NCI-H1436 treated with DMSO at 0.1 percent for 48 hours (cell line): ENCODE data around the gene TTC27.
"Not testable (repeated sequence)": the region's sequence is repeated elsewhere in the genome, so short reads cannot be mapped to it uniquely, and the experiment has no call there.

Source experiments
- DNase-seq: peaks from one replicate; lab custom pipeline; 2025; lab: John Stamatoyannopoulos, UW

Gene TTC27

DNA sequence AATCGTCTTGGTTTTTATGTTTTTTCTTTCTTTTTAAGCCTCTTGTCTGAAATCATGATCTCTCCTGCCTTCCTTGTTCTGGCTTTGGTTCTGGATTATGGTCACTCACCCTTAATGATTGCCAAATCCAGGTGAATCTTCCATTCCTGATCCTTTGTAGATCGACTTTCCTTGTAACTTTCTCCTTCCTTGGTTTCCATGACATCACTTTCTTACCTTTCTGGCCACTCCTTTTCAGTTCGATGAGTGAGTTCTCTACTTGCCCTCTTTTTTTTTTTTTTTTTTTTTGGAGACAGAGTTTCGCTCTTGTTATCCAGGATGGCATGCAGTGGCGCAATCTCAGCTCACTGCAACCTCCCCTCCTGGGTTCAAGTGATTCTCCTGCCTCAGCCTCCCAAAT, 179.8 kb downstream of the TTC27 start:
- DNase-seq, result no peak

DNA sequence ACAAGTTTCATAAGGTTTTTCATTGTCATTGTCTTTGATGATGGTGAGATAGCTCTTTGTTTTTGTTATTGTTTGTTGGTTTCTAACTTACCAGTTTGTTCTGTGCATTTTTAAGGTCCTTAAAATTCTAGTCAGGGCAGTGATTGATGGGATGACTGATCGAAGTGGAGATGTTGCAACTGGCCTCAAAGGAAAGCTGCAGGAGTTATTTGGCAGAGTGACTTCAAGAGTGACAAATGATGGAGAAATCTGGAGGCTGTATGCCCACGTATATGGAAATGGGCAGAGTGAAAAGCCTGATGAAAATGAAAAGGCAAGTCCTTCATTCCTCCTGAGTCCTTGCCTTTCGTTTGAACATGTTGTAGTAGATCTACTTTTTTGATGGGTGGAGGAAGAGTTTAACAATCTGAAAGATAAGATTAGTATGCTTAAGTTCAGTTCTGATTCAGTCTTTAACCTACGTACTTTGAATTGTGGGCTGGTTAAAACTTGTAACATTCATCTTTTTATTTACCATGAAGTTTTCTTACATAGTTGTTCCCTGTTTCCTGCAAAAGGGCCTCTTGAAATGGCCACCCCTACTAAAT, 183.2 kb downstream of the TTC27 start:
- DNase-seq, result no peak

DNA sequence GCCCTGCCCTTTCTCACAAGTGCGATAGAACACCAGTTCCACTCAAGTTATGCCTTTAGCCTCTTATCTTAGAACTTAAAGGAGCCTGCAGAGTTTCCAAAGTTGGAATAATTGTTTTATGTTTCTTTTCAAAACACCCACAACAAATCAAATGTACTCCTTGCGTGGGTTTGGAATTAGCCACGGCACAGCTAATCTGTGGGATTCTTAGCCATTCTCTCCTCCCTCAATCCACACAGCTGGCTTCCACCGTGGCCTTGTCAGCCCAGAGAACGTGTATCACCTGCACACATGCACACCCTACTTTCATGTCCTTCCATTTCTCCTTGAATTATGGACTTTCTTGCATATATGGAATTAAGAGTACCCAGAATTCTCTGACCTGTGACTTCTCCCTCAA, 183.8 kb downstream of the TTC27 start:
- DNase-seq, result no peak

DNA sequence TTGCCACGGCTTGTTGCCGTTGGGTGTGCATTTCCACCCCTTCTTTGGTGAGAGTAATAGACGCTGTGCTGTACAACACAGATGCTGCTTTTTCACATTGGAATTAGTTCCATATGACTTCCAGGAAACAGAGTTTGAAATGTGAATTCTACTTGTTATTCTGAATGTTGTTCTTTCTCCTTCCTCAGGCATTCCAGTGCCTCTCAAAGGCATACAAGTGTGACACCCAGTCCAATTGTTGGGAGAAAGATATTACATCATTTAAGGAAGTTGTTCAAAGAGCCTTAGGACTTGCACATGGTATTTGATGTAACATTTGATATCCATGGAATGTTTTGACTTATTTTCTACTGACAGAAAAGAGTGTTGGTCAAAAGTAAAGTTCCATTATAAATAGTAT, 184.5 kb downstream of the TTC27 start:
- no peak for DNase-seq

DNA sequence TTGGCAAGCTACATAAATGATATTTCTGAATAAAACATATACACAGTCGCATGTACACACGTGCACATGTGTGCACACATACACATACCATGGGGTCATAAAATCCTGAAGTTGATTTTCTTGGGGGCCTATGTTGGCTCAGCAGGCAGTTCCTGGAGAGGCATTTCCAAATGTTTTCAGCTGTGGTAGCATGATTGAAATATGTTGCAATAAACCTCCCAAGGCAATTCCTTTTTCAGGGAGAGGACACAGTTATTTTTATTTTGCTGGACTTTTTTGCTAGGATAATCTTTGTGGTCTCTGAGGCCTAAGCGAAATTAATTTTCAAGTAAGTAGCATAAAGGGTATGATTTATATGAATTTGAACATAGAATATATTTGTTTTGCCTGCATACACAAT, 192.2 kb downstream of the TTC27 start:
- no peak for DNase-seq

DNA sequence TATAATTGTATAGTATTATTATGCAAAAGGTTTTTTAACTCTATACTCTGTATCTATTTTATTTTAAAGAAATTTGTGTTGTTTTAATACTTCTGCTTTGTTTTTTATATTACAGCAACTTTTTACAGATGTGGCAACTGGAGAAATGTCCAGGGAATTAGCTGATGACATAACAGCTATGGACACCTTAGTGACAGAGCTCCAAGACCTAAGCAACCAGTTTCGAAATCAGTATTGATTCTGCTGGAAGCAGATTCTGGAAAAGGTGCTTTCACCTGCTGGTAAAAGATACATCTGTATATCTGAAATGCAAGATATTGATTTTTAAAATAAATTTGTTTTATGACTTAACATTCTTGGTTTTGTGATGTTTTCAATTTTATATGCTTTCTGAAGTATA, 192.9 kb downstream of the TTC27 start:
- no peak for DNase-seq

DNA sequence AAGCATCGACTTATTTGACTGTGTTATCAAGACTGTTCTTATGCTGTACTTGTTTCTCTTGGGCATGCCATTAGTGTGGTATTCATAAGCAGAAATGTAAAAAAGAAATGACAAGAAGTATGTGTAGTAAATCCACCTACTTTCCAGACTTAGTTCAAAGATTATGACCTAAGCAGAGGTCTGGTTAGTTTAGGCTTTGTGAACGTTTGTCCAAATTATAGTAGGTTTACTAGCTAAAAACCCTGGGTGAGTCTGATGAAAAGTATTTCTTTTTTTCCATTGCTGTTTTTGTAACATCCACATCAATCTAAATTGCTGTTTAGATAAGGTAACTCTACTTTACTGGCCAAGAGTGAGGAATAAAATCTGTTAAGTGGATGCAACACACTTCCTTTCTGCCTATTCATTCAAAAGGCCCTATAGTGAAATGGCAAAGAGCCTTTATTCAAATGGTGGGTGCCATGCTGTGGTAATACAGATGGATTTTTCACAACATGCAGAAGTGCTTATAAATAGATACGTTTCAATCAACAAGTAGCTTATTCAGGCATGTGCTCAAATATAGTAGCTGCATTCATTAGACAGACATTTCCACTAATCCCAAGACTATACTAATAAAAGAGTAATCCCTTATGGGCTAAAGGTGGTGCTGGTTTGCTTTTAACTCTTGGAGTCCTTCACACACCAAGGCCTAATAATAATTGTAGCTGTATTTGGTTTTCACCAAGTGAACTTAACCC, 196.4 kb downstream of the TTC27 start:
- DNase-seq, result no peak

DNA sequence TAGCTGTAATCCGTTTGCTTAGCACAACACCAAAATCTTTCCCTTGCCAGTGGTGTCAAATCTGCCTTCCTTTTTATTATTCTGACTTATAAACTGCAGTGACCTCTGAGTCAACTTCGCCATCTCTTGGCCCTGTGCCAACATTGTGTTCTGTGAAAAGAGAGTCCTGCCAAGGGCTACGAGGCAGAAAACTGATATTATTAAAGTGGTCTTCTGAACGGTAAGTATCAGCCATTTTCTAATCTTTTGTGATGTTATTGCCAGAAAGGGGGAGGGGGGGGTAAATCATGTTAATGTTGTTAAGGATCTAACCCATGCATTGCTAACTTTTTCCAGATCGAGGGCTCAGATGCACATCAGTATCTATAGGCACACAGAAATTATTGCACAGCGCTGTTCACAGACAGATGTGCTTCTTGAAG, 197.5 kb downstream of the TTC27 start:
- DNase-seq, result no peak

DNA sequence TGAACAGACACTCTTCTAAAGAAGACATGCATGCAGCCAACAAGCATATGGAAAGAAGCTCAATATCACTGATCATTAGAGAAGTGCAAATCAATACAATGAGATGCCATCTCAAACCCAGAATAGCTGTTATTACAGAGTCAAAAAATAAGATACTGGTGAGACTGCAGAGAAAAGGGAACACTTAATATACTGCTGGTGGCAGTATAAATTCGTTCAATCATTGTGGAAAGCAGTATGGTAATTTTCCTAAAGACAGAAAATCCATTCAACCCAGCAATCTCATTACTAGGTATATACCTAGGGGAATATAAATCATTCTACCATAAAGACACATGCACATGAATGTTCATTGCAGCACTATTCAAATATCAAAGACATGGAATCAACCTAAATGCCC, 202.3 kb downstream of the TTC27 start:
- DNase-seq, result no peak

DNA sequence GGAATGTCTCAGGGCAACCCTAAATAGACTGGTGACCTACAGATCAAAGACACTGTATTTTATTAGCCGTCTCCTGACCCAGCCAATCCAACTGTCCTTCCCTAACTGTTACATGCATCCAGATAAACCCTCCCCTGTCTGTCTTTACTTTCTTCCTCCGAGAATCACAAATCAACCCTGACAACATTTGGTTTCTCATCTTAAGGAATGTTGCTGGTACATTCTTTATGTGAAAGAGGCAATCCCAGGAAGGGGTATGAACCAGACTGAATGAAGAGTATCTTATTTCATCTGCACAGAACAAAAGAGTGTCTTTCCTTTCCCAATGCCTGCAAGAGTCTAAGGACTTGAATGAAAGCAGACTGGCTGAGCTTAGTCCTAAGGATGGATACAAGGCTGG, 205.0 kb downstream of the TTC27 start:
- no peak for DNase-seq

DNA sequence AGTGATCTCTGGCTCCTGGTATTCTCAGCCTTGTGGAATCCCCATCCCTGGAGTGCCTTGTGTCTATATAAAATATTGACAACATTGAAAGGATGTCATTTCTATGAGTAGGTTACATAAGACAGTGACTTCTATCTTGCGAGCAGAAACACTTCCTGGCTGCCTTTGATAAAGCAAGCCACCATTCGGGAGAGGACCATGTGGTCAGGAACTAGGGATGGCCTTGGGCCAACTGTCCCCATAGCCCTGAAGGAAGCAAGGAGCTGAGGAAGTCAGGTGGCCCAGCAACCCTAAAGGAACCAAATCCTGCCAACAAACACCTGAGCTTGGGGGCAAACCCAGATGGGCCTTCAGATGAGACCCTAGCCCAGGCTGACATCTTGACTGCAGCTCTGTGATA, 205.9 kb downstream of the TTC27 start:
- DNase-seq, result no peak

DNA sequence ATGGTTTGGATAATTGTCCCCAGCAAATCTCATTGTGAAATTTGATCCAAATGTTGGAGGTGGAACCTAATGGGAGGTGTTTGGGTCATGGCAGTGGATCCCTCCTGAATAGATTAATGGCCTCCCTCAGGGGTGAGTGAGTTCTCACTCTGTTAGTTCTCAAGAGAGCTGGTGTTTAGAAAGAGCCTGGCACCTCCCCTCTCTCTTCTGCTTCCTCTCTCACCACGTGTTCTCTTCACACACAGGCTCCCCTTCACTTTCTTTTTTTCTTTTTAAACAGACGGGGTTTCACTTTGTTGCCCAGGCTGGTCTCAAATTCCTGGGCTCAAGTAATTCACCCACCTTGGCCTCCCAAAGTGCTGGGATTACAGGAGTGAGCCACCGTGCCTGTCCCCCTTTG, 207.3 kb downstream of the TTC27 start:
- no peak for DNase-seq

DNA sequence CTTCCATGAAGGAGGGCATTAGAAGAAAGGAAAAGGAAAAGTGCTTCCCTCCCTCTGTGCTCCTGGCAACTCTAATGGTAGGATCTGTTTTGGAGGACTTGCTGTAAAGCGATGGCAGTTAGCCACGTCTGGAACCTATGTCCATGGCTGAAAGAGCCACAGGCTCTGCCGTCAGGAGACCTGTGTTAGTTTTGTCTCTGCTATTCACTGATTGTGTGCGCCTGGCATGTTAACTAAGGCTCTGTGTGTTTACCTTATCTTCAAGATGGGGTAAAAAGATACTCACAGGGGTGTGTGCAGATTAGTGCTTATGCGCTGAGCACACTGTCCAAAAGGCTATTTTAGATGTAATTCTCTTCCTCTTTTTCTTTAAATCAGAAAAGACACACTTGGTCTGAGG, 209.1 kb downstream of the TTC27 start:
- DNase-seq, result no peak

DNA sequence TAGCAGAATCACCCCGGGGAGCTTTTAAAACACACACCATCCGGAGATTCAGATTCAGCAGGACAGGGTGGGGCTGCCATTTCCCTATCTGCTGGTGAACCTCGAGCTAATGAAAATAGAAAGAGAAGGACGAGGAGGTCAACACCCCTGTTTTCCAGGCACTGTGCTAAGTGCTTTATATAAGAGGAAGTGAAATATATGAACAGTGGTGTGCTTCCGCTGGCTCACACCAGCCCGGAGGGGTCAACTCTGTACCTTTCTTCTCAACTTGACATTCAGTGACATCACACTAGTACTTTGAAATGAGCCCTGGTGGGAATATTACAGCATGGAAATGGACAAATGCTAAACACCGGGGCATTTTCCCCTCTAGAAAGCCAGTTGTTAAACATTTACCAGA, 210.6 kb downstream of the TTC27 start:
- no peak for DNase-seq

DNA sequence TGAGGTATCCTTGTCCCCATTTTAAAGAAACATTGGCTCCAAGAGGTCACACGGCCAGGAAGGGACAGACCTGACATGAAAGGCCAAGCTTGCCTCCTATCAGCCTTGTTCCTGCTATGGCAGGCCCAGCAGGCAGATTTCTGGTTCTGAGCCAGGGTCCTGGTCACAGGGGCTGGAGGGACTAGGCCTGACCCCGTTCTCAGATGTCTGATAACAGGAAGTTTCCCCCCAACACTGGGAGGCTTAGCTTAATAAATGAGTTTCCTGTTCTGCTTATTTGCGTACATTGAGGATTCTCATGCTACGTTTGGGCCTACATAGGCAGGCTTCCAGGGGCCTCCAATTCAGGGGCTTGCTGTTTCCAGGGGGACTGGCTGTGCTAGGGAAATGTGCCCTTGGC, 211.1 kb downstream of the TTC27 start:
- DNase-seq, result no peak

DNA sequence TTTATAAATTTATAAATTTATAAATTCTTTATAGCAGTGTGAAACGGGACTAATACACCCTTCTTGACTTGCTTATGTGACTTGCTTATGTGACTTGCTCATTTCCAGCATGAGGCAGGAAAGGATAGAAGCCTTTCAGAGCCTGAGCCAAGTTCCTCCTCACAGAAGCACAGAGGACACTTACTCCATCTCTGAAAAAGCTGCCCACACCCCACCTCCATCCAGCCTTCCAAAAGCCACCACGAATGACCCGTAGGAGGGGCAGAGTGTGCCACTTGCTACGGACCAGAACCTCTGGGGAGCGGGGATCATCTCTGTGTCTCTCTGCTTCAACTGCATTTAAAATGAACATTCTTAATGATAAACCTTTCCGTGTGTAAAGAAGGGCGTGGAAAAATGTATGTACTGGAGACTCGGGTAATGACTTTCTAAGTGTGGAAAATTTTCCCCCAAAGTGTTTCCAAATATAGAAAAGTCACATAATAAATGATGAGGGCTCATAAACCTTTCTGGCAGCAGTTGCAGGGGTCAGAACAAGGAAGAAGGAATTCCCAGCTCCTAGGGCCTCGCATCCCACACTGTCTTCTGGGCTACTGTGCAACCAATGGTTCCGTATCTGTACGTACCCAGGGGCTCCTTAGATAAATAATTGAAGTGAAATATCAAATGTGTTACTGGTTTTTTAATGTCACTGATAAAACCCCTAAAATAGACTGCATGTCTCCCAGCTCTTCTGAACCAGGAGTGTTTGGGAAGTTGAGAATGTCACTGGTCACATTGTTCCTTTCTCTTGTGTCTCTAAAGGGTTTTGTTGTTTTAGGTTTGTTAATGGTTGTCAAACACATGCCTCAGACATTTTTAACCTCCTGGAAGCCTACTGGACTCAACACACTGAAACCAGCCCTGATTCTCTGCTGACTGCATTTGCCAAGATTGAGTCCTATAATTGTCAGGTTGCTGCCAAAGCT, 214.4 kb downstream of the TTC27 start:
- DNase-seq, result no peak

DNA sequence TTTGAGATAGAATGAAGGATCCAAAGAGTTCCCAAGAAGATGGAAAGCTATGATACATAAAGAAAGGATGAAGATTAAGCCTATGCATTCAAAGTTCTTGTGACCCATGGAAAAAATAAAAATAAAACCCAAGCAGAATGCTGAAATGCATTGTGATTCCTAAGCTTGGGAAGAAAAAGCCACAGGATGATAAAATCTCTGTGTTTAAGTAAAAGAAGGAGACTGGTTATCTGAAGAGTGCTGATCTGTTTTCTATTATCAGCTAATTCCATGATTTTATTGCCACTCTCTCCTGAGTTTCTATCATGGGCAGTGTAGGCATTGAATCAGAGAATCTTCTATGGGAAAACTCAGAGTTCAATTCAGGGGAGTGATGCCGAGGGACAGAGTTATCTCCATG, 215.8 kb downstream of the TTC27 start:
- DNase-seq, result no peak

DNA sequence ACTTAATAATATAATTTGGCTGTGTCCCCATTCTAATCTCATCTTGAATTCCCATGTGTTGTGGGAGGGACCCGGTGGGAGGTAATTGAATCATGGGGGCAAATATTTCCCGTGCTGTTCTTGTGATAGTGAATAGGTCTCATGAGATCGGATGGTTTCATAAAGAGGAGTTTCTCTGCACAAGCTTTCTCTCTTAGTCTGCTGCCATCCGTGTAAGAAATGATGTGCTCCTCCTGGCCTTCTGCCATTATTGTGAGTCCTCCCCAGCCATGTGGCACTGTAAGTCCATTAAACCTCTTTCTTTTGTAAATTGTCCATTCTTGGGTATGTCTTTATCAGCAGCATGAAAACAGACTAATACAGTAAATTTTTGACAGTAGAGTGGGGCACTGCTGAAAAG, 216.4 kb downstream of the TTC27 start:
- no peak for DNase-seq

DNA sequence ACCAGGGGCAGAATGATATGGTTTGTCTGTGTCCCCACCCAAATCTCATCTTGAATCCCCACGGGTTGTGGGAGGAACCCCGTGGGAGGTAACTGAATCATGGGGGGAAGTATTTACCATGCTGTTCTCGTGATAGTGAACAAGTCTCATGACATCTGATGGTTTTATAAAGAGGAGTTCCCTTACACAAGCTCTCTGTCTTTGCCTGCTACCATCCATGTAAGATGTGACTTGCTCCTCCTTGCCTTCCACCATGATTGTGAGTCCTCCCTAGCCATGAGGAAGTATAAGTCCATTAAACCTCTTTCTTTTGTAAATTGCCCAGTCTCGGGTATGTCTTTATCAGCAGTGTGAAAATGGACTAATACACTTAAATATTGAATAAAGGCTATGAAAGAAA, 218.4 kb downstream of the TTC27 start:
- DNase-seq, result not testable (repeated sequence)

DNA sequence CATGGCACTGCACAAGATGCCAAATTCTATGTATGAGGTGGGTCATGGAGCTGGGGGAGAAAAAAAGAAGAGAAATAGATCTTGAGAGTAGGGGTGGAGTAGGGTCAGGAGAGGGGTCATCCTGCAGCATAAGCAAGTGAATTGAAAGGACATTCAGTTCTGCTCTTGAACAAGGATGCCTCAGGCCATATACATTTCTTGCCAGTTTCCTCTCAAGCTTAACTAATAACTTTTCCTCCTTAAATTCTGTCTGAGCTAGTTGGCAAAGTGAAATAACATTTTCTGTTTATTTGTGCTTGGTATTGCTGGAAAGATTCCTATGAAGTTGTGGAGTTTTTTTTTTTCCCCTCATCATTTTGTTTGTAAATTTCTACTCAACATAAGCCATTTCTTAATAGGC, 219.9 kb downstream of the TTC27 start:
- no peak for DNase-seq

DNA sequence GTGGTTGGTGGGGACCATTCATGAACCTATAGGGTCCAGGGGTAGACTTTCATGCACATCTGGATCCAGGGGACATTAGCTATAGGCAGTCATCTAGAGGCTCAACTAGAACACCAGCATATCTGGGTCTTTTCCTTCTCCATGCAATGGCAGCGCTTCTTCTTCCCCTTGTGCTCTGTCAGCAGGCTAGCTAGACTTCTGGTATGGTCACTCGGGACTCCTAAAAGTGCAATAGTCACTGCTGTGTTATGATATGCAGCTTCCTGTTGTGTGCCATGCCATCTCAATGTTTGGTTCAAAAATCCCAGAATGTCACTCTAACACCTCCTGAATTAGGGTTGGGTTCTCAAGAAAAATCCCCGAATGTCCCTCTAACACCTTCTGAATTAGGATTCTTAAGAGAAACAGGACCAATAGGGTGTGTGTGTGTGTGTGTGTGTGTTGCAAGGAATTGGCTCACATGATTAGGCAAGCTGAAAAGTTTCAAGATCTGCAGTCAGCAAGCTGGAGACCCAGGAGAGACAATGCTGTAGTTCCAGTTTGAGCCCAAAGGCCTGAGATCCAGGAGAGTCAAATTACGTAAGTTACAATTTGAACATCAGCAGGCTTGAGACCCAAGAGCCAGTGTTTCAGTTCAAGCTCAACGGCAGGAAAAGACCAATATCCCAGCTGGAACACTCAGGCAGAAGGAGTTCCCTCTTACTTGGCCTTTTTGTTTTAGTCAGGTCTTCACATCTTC, 221.8 kb downstream of the TTC27 start:
- no peak for DNase-seq

DNA sequence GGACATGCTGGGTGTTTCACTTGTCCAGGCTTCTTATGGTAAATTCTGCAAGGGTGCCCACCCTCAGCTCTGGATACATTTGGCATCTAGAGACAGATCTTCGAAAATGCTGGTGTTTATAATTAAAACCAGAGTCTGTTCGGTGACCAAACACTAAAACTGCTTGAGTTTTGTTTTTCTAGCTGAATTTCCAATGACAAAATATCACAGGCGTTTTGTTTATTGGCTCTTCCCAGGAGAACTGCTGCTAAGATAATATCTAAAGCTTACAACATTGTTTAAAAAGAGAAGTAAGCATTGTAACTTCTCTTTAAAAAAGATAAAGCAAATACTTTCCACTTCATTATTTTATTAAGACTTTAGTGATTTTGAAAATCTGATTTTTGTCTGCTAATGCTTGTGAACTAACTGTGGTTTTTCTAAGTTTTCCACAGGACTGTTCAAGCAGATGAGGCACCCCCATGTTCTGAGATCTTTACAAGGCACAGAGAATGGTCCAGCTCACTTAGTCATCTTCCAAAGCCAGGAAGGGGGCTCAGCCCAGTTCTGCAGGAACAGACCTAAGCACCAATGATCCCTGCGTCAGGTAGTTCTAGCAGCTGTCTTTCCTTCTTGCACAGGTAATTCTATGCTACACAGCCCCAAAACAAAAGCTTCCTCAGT, 224.1 kb downstream of the TTC27 start:
- no peak for DNase-seq
